RWPE2 (cell line): ENCODE data around the gene PTPN5.

Source experiments
- ATAC-seq: fragments of 200-7000 bp; cut with Tn5 transposase; 3 replicates; pipeline ENCODE4 v1.9.1; 2021; ENCODE audit warnings: low read depth
- DNase-seq: peaks from one replicate; pipeline ENCODE4 v3.0.0-alpha.2; 2020; ENCODE audit warnings: low spot score
- H3K27ac ChIP-seq: fragments of 450-650 bp; 2 replicates; pipeline ENCODE4 v1.5.1; 2017; ENCODE audit warnings: mild to moderate bottlenecking; ENCODE audit not compliant: poor library complexity, severe bottlenecking
- H3K27me3 ChIP-seq: fragments of 250-450 bp; sonication (Bioruptor Pico); 2 replicates; pipeline ENCODE4 v1.5.1; 2021; ENCODE audit warnings: mild to moderate bottlenecking, moderate library complexity; ENCODE audit not compliant: insufficient read depth, poor library complexity, severe bottlenecking
- H3K36me3 ChIP-seq: fragments of 250-450 bp; sonication (Bioruptor Pico); 2 replicates; pipeline ENCODE4 v1.5.1; 2020; ENCODE audit warnings: low read depth, mild to moderate bottlenecking, moderate library complexity
- H3K4me1 ChIP-seq: fragments of 250-450 bp; sonication (Bioruptor Pico); 2 replicates; pipeline ENCODE4 v1.5.1; 2021; ENCODE audit warnings: mild to moderate bottlenecking, moderate library complexity; ENCODE audit not compliant: insufficient read depth, poor library complexity, severe bottlenecking
- H3K4me3 ChIP-seq: fragments of 250-450 bp; sonication (Bioruptor Pico); 2 replicates; pipeline ENCODE4 v1.5.1; 2021; ENCODE audit warnings: mild to moderate bottlenecking, moderate library complexity; ENCODE audit not compliant: severe bottlenecking
- H3K9me3 ChIP-seq: fragments of 250-450 bp; sonication (Bioruptor Pico); 2 replicates; pipeline ENCODE4 v1.5.1; 2021; ENCODE audit warnings: mild to moderate bottlenecking, moderate library complexity; ENCODE audit not compliant: severe bottlenecking
- CTCF ChIP-seq: fragments of 450-650 bp; IDR thresholded peaks from one replicate; pipeline ENCODE4 v1.5.1; 2017; ENCODE audit warnings: mild to moderate bottlenecking, moderate library complexity; ENCODE audit not compliant: poor library complexity, severe bottlenecking

Gene PTPN5

GRCh38 chr11:18773681-18774080, 17.9 kb downstream of the PTPN5 start:
- ATAC-seq: no peak
- no peak overlapping the region for H3K27ac ChIP-seq
- DNase-seq: no peak
- TF ChIP-seq CTCF: no peak
- H3K36me3 ChIP-seq: no peaks in the 10 kb centered on the region
- no peaks in the 10 kb centered on the region for H3K9me3 ChIP-seq
- no peaks in the 10 kb centered on the region for H3K27me3 ChIP-seq
- H3K4me3 ChIP-seq: no peak overlapping the region
- no peaks in the 10 kb centered on the region for H3K4me1 ChIP-seq

GRCh38 chr11:18773104-18773503, 18.5 kb downstream of the PTPN5 start:
- Histone ChIP-seq H3K27ac (no peak overlapping the region), H3K4me3 (no peak overlapping the region), H3K4me1 (no peaks in the 10 kb centered on the region), H3K27me3 (no peaks in the 10 kb centered on the region), H3K9me3 (no peaks in the 10 kb centered on the region), H3K36me3 (no peaks in the 10 kb centered on the region)
- TF ChIP-seq CTCF: no peak
- no peak for ATAC-seq
- DNase-seq: no peak

- ATAC-seq (no peak), DNase-seq (no peak)
- no peak overlapping the region for H3K27ac ChIP-seq
- H3K9me3 ChIP-seq: no peaks in the 10 kb centered on the region
- no peaks in the 10 kb centered on the region for H3K4me1 ChIP-seq
- no peaks in the 10 kb centered on the region for H3K36me3 ChIP-seq
- TF ChIP-seq CTCF: no peak
- no peaks in the 10 kb centered on the region for H3K27me3 ChIP-seq
- H3K4me3 ChIP-seq: no peak overlapping the region
These were observed 19.4 kb downstream of the PTPN5 start for GRCh38 chr11:18772211-18772610.

GRCh38 chr11:18771266-18772035, 20.1 kb downstream of the PTPN5 start:
- Histone ChIP-seq H3K36me3 (no peaks in the 10 kb centered on the region), H3K27ac (no peak overlapping the region), H3K4me1 (no peaks in the 10 kb centered on the region), H3K4me3 (no peak overlapping the region), H3K9me3 (no peaks in the 10 kb centered on the region), H3K27me3 (no peaks in the 10 kb centered on the region)
- no peak for TF ChIP-seq CTCF
- DNase-seq (no peak), ATAC-seq (no peak)

GRCh38 chr11:18770479-18771125, 21.0 kb downstream of the PTPN5 start:
- H3K4me1 ChIP-seq: no peaks in the 10 kb centered on the region
- no peaks in the 10 kb centered on the region for H3K27me3 ChIP-seq
- H3K27ac ChIP-seq: no peak overlapping the region
- ATAC-seq (no peak), DNase-seq (no peak)
- TF ChIP-seq CTCF: no peak
- H3K4me3 ChIP-seq: no peak overlapping the region
- H3K9me3 ChIP-seq: no peaks in the 10 kb centered on the region
- H3K36me3 ChIP-seq: no peaks in the 10 kb centered on the region
